Measurements from ENCODE around the gene DSC2. TPM values are rescaled to one million over a fixed set of nuclear protein-coding genes. Genes with fewer than 3 reads are reported as not detected.

DSC2 gene
- total RNA-seq, 2 donors from 2014 or later: not detected

DNA sequence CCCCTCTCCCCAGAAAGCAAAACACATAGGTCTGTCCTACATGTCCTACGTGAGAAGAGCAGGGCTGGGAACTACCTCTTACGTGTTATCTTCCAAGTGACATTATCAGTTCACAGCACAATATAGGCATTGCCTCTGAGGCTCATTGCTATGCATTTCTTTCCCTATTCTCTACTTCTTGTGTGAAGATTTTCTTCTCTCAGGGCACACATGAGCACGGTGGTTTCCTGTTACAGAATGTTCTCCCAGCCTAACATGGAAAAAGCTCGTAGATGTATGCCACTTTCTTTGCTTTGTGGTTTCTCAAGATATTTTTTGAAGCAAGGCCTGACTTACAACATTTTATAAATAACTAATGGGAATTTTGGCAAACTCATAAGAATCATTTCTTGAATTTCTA, 40.3 kb downstream of the DSC2 start:
- H3K9me3 Mint-ChIP-seq: peaks cover 4 to 5% of the 10 kb centered on the region in 2 donors
- no peaks in the 10 kb centered on the region for H3K36me3 Mint-ChIP-seq
- ATAC-seq (no peak), DNase-seq (ENCODE audit: low spot score in 2 of 2) (no peak)
- H3K27ac Mint-ChIP-seq: no peak overlapping the region

DNA sequence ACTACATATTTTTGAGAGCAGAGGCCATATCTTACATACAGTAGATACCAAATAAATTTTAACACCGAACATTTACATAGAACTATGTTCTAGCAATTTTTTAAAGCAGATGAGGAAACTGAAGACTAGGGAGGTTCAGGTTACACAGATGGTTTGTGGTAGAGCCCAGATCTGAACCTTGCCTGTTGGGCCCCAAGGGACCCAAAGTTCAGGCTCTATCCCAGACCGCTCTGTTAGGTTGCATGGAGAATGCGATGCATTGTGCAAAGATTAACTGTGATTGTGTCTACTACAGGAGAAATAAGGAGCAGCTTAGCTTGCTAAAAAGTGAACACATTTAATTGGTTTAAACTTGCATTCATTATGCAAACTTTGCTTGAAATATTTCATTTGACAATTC, 43.3 kb downstream of the DSC2 start:
- ATAC-seq (no peak), DNase-seq (ENCODE audit: low spot score in 2 of 2) (no peak)
- H3K27ac Mint-ChIP-seq: no peak overlapping the region
- no peaks in the 10 kb centered on the region for H3K36me3 Mint-ChIP-seq
- H3K9me3 Mint-ChIP-seq: peaks cover 5 to 8% of the 10 kb centered on the region in 2 donors

DNA sequence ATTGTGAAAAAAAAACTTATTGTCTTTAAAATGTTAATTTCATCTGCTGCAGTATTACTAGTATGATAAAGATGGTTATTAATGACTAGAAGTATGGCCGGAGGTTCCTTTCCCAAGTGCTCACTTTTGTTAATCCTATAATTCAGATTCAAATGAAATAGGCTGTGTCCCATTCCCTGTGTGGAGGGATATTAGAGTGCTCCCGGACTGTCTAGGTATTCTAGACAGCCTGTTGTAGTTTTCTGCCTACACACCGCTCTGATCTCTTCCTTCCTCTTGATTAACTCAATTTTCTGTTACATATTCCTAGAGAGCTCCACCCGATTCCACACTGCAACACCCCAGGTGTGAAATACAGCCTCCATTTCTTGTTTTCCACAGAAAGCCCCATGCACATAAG, 44.3 kb downstream of the DSC2 start:
- peaks cover 8 to 11% of the 10 kb centered on the region in 2 donors for H3K9me3 Mint-ChIP-seq
- H3K27ac Mint-ChIP-seq: no peak overlapping the region
- peaks cover 0 to 2% of the 10 kb centered on the region in 2 donors for H3K36me3 Mint-ChIP-seq
- DNase-seq (ENCODE audit: low spot score in 2 of 2): no peak
- no peak for ATAC-seq

DNA sequence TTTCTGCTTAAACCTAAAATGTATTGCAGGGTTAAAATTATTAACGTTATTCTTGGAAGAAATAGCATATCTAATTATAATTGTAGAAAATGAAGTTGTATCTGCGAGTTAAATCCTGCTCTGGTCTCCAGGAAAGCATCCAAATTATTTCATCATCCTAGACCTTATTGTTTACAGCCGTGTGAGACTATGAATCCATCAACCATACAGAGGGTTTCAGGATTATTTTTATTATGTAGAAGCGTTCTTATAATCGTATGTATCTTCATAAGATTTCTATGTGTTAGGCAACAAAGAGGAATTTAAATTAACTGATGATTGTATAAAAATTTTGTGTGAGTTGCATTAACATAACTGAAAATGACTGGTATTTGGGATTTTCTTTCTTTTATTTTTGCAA, 45.2 kb downstream of the DSC2 start:
- DNase-seq (ENCODE audit: low spot score in 2 of 2): no peak
- Mint-ChIP-seq H3K9me3 (peaks cover 14 to 19% of the 10 kb centered on the region in 2 donors), H3K27ac (no peak overlapping the region), H3K36me3 (peaks cover 0 to 8% of the 10 kb centered on the region in 2 donors)
- ATAC-seq: no peak

DNA sequence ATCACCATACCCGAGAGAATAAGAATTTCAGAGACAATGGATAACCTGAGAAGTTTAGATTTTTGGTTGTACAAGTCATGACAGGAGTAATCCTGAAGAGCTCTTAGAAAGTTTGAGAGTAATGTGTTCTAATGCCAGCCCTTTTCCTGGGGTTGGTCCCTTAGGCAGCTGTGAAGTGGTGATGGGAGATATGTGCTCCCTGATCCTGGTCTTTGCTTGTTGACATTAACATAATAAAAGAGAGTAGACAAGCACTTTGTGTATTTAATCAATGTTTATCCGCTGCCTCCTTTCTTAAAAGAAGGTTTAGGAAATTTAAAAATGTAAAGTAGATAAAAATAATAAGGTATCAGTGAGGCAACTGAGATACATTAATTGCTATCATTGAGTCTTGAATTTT, 45.9 kb downstream of the DSC2 start:
- peaks cover 0 to 8% of the 10 kb centered on the region in 2 donors for H3K36me3 Mint-ChIP-seq

DNA sequence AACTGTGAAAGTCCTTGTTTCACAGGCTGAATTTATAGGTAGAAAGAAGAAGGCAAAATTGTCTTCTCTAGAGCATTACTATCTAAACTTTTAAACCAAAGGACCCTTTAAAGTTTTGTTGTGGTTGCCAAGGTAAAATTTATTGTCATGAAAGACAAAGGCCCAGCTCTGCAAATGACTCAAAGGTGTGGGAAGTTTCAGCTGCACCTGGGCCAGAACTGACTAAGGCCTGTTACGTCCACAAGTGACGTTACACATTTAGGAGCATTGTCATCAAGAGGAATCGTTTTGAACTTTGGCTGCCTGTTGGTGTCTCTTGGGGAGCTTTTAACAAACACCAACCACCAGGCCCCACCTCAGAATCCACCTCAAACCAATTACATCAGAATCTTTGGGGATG, 51.6 kb downstream of the DSC2 start:
- peak in 1 of 2 donors; percentile 38 for ATAC-seq
- Mint-ChIP-seq H3K9me3 (peaks cover 18 to 22% of the 10 kb centered on the region in 2 donors), H3K27ac (no peak overlapping the region), H3K36me3 (peaks cover 0 to 8% of the 10 kb centered on the region in 2 donors)
- no peak for DNase-seq (ENCODE audit: low spot score in 2 of 2)

More for the DNA sequence above, 45.9 kb downstream of the DSC2 start:
- ATAC-seq: no peak
- Mint-ChIP-seq H3K9me3 (peaks cover 14 to 20% of the 10 kb centered on the region in 2 donors), H3K27ac (no peak overlapping the region)
- DNase-seq (ENCODE audit: low spot score in 2 of 2): no peak

DNA sequence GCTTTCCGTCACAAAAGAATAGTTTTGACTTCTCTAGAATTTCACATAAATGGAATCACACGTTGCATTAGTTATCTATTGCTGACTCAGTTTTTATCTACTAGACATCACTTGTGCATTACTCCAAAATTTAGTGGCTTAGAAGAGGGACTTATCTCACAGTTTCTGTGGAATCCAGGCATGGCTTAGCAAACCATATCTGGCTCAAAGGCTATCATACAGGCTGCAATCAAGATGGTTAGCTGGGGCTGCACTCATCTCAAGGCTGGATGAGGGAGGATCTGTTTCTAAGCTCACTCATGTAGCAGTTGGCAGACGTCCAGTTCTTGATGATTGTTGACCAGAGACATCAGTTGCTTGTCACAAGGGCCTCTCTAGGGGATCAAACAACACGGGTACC, 53.0 kb downstream of the DSC2 start:
- no peak for ATAC-seq
- H3K36me3 Mint-ChIP-seq: peaks cover 0 to 10% of the 10 kb centered on the region in 2 donors
- no peak overlapping the region for H3K27ac Mint-ChIP-seq
- peaks cover 15 to 22% of the 10 kb centered on the region in 2 donors for H3K9me3 Mint-ChIP-seq
- no peak for DNase-seq (ENCODE audit: low spot score in 2 of 2)

DNA sequence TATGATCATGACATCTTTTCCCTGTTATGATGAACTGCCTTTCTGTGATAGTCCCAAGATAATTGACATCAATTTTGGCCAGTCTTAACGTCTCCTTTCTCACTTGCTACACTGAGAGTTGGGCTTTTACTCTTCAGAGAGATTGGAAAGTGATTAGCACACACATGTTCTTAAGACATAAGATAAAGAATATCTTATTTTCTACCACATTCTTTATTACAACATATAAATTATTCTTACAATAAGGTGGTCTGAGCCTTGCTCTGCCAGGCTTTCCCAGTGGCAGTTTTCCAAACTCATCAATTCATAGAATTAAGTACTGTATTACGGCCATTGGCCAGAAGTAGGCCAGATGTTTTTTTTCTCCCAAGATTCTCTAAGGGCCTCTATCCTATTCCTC, 54.0 kb downstream of the DSC2 start:
- DNase-seq (ENCODE audit: low spot score in 2 of 2) (no peak), ATAC-seq (no peak)
- Mint-ChIP-seq H3K27ac (no peak overlapping the region), H3K9me3 (peaks cover 21 to 24% of the 10 kb centered on the region in 2 donors), H3K36me3 (peaks cover 5 to 19% of the 10 kb centered on the region in 2 donors)

DNA sequence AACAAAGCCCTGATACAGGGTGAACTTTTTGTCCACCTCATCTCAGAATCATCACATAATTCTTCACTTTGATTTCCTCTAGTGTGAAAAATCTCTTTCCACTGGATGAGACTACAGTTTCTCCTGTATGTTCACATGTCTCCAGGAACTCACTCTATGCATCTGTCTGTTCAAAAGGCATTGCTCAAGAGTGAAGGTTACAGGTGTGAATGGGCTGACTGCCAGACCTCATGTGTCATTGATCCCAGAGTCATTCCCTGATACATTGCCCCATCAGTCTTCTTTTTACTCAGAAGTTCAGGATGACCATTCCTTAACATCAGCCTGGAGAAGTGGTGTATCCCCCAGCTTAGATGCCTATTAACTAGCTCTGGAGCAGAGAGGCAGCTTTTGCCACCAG, 55.3 kb downstream of the DSC2 start:
- Mint-ChIP-seq H3K27ac (no peak overlapping the region), H3K36me3 (peaks cover 12 to 19% of the 10 kb centered on the region in 2 donors), H3K9me3 (peaks cover 9 to 18% of the 10 kb centered on the region in 2 donors)
- no peak for DNase-seq (ENCODE audit: low spot score in 2 of 2)
- ATAC-seq: no peak

DNA sequence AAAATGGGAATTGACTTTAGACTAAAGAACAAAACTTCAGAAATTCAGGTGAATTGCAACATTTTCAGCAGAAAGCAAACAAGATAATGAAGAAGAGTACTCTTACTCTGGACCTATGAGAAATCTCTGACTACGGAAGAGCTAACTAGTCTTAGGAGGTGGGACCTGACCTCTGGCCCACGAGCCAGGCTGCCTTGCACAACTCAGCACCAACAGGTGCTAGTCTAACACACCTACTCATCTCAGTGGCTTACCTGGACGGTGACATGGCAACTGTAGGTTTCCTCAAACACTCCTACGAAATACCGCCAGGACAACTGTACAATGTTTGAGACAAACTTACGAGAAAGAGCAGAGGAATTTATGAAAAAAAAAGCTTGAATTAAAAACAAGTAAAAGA, 56.6 kb downstream of the DSC2 start:
- Mint-ChIP-seq H3K36me3 (peaks cover 22 to 29% of the 10 kb centered on the region in 2 donors), H3K9me3 (peaks cover 9 to 18% of the 10 kb centered on the region in 2 donors), H3K27ac (no peak overlapping the region)
- DNase-seq (ENCODE audit: low spot score in 2 of 2) (no peak), ATAC-seq (no peak)

DNA sequence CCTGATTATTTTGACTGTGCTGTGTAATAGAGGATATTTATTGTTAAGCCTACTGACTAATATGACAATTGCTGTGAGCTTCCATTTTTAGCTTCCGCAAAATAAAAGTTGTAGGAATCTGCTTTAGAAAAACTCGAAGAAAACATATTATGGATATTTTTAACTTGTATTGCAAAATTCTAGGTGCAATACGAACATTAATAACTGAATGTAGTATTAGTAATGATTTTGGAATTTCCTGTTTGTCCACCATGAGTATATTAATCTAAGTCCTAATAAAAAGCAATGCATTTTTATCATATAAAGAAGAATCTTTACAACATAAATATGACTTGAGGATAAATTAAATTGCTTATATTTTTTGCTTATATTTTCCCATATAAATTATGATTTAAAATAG, 57.3 kb downstream of the DSC2 start:
- ATAC-seq: no peak
- Mint-ChIP-seq H3K27ac (no peak overlapping the region), H3K36me3 (peaks cover 22 to 29% of the 10 kb centered on the region in 2 donors), H3K9me3 (peaks cover 9 to 18% of the 10 kb centered on the region in 2 donors)
- DNase-seq (ENCODE audit: low spot score in 2 of 2): no peak

DNA sequence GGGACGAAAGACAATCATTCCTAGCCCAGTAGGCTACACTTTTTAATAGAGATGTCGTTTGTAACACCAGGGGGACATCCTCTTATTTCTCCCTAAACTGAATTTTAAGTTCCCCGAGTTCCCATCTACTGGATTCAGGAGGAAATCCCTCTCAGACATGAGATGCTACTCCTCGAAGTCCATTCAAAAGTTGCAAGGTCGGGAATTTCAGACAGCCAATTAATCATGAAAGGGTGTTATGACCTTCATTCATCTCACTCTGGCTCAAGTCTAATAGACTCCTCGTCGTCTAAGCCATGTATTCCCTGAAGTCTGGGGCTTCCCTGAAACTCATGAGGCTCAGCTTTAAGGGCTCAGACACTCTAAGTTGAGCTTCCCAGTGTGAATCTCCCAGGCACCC, 58.5 kb downstream of the DSC2 start:
- DNase-seq (ENCODE audit: low spot score in 2 of 2) (no peak), ATAC-seq (no peak)
- Mint-ChIP-seq H3K36me3 (peaks cover 22 to 29% of the 10 kb centered on the region in 2 donors), H3K27ac (no peak overlapping the region), H3K9me3 (peaks cover 9 to 18% of the 10 kb centered on the region in 2 donors)

DNA sequence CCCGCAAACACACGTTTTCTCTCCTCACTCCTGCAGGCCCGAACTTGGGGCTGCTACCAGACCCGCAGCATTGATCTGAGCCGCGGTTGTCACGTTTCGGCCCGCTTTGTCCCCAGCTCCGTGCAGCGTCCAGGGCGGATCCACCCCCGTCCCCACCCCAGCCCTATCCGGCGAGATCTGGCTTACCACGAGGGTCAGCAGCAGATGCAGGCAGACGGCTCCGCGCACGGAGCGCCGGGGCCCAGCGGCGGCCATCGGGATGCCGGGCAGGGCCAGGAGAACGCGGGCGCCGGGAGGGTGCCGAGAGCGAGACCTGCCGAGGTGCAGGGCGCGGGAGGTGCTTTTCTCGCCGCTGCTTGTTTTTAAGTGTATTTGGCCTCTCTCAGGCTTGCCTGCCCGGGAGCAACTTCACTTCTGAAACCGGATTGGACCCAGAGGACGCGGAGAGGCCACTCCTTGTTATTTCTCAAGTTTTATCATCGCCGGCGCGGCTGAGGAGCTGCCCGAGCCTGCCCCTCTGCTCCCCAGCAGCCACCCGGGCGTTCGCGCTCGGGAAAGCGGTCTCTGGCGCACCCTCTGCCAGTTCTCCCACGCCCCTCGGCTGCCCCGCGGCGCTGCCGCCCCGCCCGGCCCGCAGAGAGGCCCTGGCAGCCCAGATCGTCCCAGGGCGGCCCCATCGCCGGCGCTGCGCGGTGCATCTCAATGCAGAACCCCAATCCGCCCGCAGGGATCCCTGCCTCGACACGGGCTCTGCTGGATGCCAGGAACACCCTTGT, 59.6 kb downstream of the DSC2 start, which contains the start of gene DSC3:
TSS of gene DSC3 (minus strand) at position 337 of the 776 bp plus-strand sequence. CDS start at position 255, 82 bp downstream.
- Mint-ChIP-seq H3K36me3 (peaks cover 22 to 29% of the 10 kb centered on the region in 2 donors), H3K9me3 (peaks cover 9 to 18% of the 10 kb centered on the region in 2 donors), H3K27ac (no peak within 1 kb of the TSS)
- peak in 1 of 2 donors; percentile 2 for DNase-seq (ENCODE audit: low spot score in 2 of 2)
- no peak for ATAC-seq

DNA sequence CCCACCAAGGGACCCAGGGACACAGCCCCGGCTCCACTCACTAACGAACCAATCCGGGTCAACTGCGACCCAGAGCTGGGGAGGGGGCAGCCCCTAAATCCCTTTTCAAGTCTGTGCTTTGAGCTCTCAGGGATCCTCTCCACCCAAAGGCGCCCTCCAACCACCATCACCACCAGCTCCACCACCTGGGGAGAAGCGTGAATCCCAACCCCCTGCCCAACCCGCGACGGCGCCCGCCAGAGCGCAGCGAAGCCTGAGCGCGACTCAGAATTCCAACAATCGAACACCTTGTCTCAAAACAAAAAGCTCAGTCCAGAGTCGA, 60.2 kb downstream of the DSC2 start:
- DNase-seq (ENCODE audit: low spot score in 2 of 2) (no peak), ATAC-seq (no peak)
- Mint-ChIP-seq H3K9me3 (peaks cover 9 to 18% of the 10 kb centered on the region in 2 donors), H3K36me3 (peaks cover 22 to 29% of the 10 kb centered on the region in 2 donors), H3K27ac (no peak overlapping the region)

DNA sequence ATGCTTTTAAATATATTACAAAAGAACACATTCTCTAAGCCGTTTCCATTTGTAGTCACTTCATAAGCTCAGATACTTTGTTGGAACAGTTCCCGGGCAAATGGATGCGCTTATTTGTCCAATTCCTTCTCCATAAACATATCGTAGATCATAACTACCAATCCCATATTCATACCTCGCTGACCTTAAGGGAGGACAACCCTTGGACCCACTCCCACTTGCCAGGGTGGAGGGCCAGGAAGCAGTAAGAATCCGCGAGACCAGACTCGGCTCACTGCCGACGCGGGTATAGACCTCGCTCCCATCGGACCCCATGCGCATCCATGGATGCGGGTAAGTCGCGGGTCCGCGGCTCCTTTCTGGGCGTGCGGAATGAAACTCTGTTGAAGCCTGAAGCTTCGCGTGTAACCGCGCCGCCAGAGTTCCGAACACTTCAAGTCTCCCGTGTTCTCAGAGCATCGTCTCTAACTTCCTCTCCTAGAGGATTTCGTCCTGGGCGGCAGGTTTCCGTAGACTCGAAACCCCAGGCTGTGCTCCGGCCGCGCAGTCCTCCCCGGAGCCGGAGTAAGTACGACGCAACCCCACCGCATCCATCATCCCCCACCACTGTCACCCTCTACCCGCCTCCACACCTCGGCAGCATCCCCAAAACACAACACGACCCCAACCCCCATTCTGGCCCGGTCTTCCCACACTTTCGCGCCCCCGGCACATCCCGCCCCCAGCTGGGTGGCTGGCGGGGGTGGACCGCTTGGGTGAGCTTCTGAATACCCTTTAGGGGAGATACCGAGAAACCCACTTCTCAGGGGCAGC, 60.7 kb downstream of the DSC2 start:
- no peak for ATAC-seq
- Mint-ChIP-seq H3K36me3 (peaks cover 22 to 29% of the 10 kb centered on the region in 2 donors), H3K27ac (no peak overlapping the region), H3K9me3 (peaks cover 9 to 14% of the 10 kb centered on the region in 2 donors)
- DNase-seq (ENCODE audit: low spot score in 2 of 2): no peak

DNA sequence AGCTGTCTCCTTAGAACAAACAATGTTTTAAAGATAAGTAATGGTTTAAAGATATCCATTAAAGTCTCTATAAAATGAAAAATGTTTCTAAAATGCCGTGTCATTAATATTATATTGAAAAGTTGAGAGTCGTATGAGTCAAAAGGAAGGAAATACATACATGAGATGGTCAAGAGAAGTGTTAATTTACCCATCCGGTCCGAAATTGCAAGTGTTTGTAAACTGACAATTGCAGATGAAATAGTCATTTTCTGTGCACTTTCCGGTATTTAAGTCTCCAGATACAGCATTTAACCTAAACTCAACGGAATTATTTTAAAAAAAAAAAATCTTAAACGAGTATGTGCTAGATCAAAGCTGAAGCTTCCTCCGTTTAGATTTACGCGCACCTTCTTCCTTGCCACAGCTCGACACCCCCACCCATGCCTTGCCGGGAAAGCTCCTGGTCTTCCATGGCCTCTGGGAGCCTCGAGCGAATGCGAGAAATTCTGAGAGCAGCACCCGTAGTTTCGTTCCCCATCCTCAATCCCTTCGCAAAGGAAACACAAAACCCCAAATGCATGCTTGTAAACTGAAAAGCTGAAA, 61.4 kb downstream of the DSC2 start:
- DNase-seq (ENCODE audit: low spot score in 2 of 2): no peak
- H3K9me3 Mint-ChIP-seq: peaks cover 9 to 10% of the 10 kb centered on the region in 2 donors
- H3K27ac Mint-ChIP-seq: no peak overlapping the region
- ATAC-seq: no peak
- peaks cover 22 to 29% of the 10 kb centered on the region in 2 donors for H3K36me3 Mint-ChIP-seq

DNA sequence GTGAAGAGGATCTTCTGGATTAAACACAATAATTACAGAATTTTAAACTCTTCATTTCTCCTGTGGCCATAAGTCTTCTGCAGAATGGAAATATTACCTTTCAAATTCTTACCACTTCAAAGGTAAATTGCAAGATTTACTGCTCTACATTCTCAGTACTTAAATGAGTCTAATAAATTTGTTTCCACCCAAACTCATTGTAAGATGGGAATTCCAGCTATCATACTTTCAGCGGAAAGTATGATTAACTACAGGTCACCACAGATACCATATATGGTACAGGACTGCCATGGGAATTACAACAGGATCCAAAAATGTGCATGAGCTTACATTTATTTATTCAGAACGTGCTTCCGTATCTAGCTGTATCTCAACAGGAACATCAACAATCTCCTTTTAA, 62.8 kb downstream of the DSC2 start:
- Mint-ChIP-seq H3K9me3 (peaks cover 5 to 9% of the 10 kb centered on the region in 2 donors), H3K27ac (no peak overlapping the region), H3K36me3 (peaks cover 22 to 29% of the 10 kb centered on the region in 2 donors)
- DNase-seq (ENCODE audit: low spot score in 2 of 2): no peak
- no peak for ATAC-seq
